Measurements from ENCODE around the gene CCDC134. TPM values are rescaled to one million over a fixed set of nuclear protein-coding genes. Genes with fewer than 3 reads are reported as not detected.

Gene CCDC134
- total and polyA plus RNA-seq, 2 of the 13 experiments (the other 11 are each of a cell fraction or from before 2014, with no cell fraction given), result 4.8 to 17.4 TPM

GRCh38 chr22:41848468-41848867, 48.0 kb downstream of the CCDC134 start:
- Histone ChIP-seq H3K4me1 (ENCODE audit: insufficient read depth, low read length) (peaks cover 62% of the 10 kb centered on the region), H3K27ac (ENCODE audit: extremely low read length, insufficient read depth, low read length) (no peak overlapping the region), H3K4me2 (ENCODE audit: low read depth, low read length) (no peak overlapping the region), H2AFZ (ENCODE audit: low read length) (no peak overlapping the region), H3K27me3 (ENCODE audit: control insufficient read depth in 1 of 2, insufficient read depth in 2 of 2, low read length in 2 of 2) (no peaks in the 10 kb centered on the region), H4K20me1 (ENCODE audit: insufficient read depth, low read length) (peaks cover 82% of the 10 kb centered on the region), H3K36me3 (replicated peaks in 1 of 2; ENCODE audit: control insufficient read depth in 1 of 2, insufficient read depth in 2 of 2, low read length in 2 of 2) (peaks cover 6 to 19% of the 10 kb centered on the region in 2 experiments), H3K79me2 (ENCODE audit: insufficient read depth, low read length) (peaks cover 91% of the 10 kb centered on the region), H3K9me3 (ENCODE audit: low read length) (no peaks in the 10 kb centered on the region), H3K9ac (ENCODE audit: insufficient read depth, low read depth, low read length) (no peak overlapping the region), H3K4me3 (replicated peaks in 1 of 3; ENCODE audit: insufficient read depth in 1 of 3, low read depth in 2 of 3, low read length in 3 of 3) (no peak overlapping the region)
- 89% methylated on average over 4 of the region's 5 CpGs for WGBS (ENCODE audit: low lambda C conversion rate)
- TF ChIP-seq RBM22 (optimal IDR thresholded peaks at IDR 0.05; ENCODE audit: low read length) (peak; percentile 11), GMEB2 (CRISPR knock-in tag; IDR thresholded peaks at IDR 0.05; ENCODE audit: low read depth) (no peak)
- DNase-seq (ENCODE audit: low spot score) (no peak), ATAC-seq (no peak), FAIRE-seq (no peak)
- in situ Hi-C loops (cut with HindIII; ENCODE audit: extremely low pct_ligation_motif_present, low pct_unique_long_range_greater_than_20kb), result no loop called here
- ChIA-PET CTCF (ENCODE audit: low intra/inter-chr PET ratio, low total read pairs) (no interaction called here), POLR2A (no interaction called here)
- no TSS peak for BruUV-seq (replicated peaks)
- intact Hi-C loops (cut with micrococcal nuclease; ENCODE audit: unreplicated experiment), result no loop called here

GRCh38 chr22:41856469-41856868, 56.0 kb downstream of the CCDC134 start:
- Histone ChIP-seq H3K4me3 (replicated peaks in 1 of 3; ENCODE audit: insufficient read depth in 1 of 3, low read depth in 2 of 3, low read length in 3 of 3) (no peak overlapping the region), H3K36me3 (replicated peaks in 1 of 2; ENCODE audit: control insufficient read depth in 1 of 2, insufficient read depth in 2 of 2, low read length in 2 of 2) (peaks cover 3 to 14% of the 10 kb centered on the region in 2 experiments; a peak in 3 of 5 replicates), H3K9me3 (ENCODE audit: low read length) (no peaks in the 10 kb centered on the region), H2AFZ (ENCODE audit: low read length) (no peak overlapping the region), H4K20me1 (ENCODE audit: insufficient read depth, low read length) (peaks cover 86% of the 10 kb centered on the region), H3K27ac (ENCODE audit: extremely low read length, insufficient read depth, low read length) (no peak overlapping the region), H3K4me2 (ENCODE audit: low read depth, low read length) (no peak overlapping the region), H3K4me1 (ENCODE audit: insufficient read depth, low read length) (peaks cover 65% of the 10 kb centered on the region), H3K27me3 (ENCODE audit: control insufficient read depth in 1 of 2, insufficient read depth in 2 of 2, low read length in 2 of 2) (no peaks in the 10 kb centered on the region), H3K79me2 (ENCODE audit: insufficient read depth, low read length) (peaks cover 89% of the 10 kb centered on the region), H3K9ac (ENCODE audit: insufficient read depth, low read depth, low read length) (no peak overlapping the region)
- CTCF ChIA-PET (ENCODE audit: low intra/inter-chr PET ratio, low total read pairs), result interaction anchor here (1.4 kb wide), 1 partner anchor 27 kb away, joined by 4 read pairs; no protein-coding TSS in a partner anchor
- intact Hi-C loops (cut with micrococcal nuclease; ENCODE audit: unreplicated experiment), result loop anchor here (5.0 kb wide), 2 partner anchors 34 to 159 kb away; partner anchors contain the start of gene MEI1
- DNase-seq (ENCODE audit: low spot score) (no peak), FAIRE-seq (no peak), ATAC-seq (no peak)
- BruUV-seq (replicated peaks), result no TSS peak
- TF ChIP-seq KDM5B (CRISPR knock-in tag; IDR thresholded peaks at IDR 0.05; ENCODE audit: borderline replicate concordance) (no peak), HCFC1 (IDR thresholded peaks at IDR 0.05; ENCODE audit: low read depth, low read length) (no peak), JUN (CRISPR knock-in tag; IDR thresholded peaks at IDR 0.05) (no peak)
- 85% methylated on average over 2 of the region's 2 CpGs for WGBS (ENCODE audit: low lambda C conversion rate)
- in situ Hi-C loops (cut with HindIII; ENCODE audit: extremely low pct_ligation_motif_present, low pct_unique_long_range_greater_than_20kb), result no loop called here
- POLR2A ChIA-PET, result no interaction called here
